Endometrial microvascular endothelial cells (primary cell): ENCODE data around the gene CHST2. TPM values are rescaled to one million over a fixed set of nuclear protein-coding genes. Genes with fewer than 3 reads are reported as not detected.

Experiments used
- in situ Hi-C: cut with HindIII; loops from 2 replicates; pipeline ENCODE4 v1.10.0; 2017; ENCODE audit warnings: low sequenced_read_pairs, low pct_unique_long_range_greater_than_20kb; ENCODE audit errors: inconsistent ontology term
- total RNA-seq: library from RNA; depleted of rRNA; stranded (reverse); fragments of >200 nt; gene quantifications from one replicate; pipeline ENCODE4 v1.2.3, GENCODE V29; 2015; ENCODE audit errors: inconsistent ontology term

Gene CHST2
- total RNA-seq, 1 donor from 2014 or later, result 13.9 TPM

GRCh38 chr3:143095813-143096212 lies 23.8 kb upstream of the CHST2 start:
- in situ Hi-C loops, result no loop called here

- in situ Hi-C loops, result no loop called here
These were observed 21.4 kb upstream of the CHST2 start for GRCh38 chr3:143098032-143098764.

GRCh38 chr3:143099210-143099609 lies 20.4 kb upstream of the CHST2 start:
- in situ Hi-C loops, result no loop called here

- in situ Hi-C loops, result no loop called here
These were observed 19.9 kb upstream of the CHST2 start for GRCh38 chr3:143099690-143100089.

- in situ Hi-C loops, result no loop called here
These were observed 19.1 kb upstream of the CHST2 start for GRCh38 chr3:143100451-143100850.

- in situ Hi-C loops, result no loop called here
These were observed 17.7 kb upstream of the CHST2 start for GRCh38 chr3:143101792-143102381.

GRCh38 chr3:143103652-143104051 lies 15.9 kb upstream of the CHST2 start:
- in situ Hi-C loops, result no loop called here

GRCh38 chr3:143105170-143105569 lies 14.4 kb upstream of the CHST2 start:
- in situ Hi-C loops, result no loop called here

- in situ Hi-C loops, result no loop called here
These were observed 9.7 kb upstream of the CHST2 start for GRCh38 chr3:143109861-143110260.

- in situ Hi-C loops, result no loop called here
These were observed 9.2 kb upstream of the CHST2 start for GRCh38 chr3:143110371-143110770.

GRCh38 chr3:143118630-143119008 lies 952 bp upstream of the CHST2 start:
- in situ Hi-C loops, result no loop called here

- in situ Hi-C loops, result no loop called here
These were observed 574 bp downstream of the CHST2 start for GRCh38 chr3:143119974-143120715.

- in situ Hi-C loops, result no loop called here
These were observed 1.2 kb downstream of the CHST2 start for GRCh38 chr3:143120716-143121240.

- in situ Hi-C loops, result no loop called here
These were observed 1.9 kb downstream of the CHST2 start for GRCh38 chr3:143121241-143122088.

- in situ Hi-C loops, result no loop called here
These were observed 2.5 kb downstream of the CHST2 start for GRCh38 chr3:143122089-143122430.

GRCh38 chr3:143122608-143123352 lies 3.2 kb downstream of the CHST2 start:
- in situ Hi-C loops, result no loop called here

GRCh38 chr3:143123353-143123984 lies 3.9 kb downstream of the CHST2 start:
- in situ Hi-C loops, result no loop called here
